ENCODE measurements around the gene RMND5A.

Gene RMND5A

DNA sequence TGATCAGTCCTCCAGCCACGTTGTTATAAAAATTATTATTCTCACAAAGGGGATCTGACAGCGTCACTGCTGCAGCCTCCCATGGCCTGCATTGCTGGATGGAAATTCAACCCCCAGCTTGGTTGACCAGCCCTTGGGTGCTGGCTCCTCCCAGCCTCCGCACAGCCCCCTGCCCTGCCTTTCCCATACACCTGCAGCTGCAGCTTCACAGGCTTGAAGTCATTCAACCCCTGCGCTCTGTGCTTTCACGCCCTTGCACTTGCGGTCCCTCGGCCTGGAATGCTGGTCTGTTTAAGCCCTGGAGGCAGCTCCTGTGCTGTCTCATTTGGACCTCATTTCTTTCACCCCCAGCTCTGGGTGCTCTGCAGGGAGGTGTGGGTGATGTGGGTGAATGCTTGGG, 71.5 kb downstream of the RMND5A start:
- DNase-seq (ENCODE audit: low spot score), result no peak

DNA sequence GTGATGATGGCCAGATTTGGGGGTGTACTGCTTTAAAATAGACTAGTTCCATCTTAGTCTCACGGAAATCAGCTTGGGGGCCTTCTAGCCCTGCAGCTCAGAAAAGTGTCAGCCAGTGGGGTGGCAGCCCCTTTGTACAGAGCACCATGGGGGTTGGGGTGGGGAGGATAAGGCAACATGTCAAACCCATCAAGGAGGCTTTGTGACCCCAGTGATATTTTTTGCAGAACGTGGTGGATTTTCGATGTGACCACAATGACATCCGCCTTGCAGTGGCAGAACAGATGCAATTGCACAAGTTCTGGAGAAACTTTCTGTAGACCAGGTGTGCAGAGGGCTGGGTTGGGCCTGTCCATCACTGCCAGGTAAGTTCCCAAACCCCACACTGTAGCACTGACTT, 73.7 kb downstream of the RMND5A start:
- DNase-seq (ENCODE audit: low spot score), result no peak

DNA sequence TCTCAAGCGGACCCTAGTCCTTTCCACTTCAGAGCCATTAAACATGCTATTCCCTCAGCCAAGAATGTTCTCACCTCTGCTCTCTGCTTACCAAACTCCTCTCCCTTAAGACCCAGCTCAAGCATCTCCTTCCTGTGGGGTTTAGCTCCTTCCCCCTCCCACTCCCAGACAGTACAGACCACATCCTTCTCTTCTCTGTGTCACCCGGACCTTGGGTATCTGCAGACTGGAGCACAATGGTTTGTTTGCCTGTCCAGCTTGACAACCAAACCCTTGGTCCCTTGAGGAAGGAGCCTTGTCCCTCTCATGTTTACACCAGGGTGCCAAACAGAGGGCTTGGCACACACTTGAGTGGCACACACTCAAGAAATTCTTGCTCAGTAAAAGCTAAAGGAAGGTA, 74.8 kb downstream of the RMND5A start:
- DNase-seq (ENCODE audit: low spot score), result no peak

DNA sequence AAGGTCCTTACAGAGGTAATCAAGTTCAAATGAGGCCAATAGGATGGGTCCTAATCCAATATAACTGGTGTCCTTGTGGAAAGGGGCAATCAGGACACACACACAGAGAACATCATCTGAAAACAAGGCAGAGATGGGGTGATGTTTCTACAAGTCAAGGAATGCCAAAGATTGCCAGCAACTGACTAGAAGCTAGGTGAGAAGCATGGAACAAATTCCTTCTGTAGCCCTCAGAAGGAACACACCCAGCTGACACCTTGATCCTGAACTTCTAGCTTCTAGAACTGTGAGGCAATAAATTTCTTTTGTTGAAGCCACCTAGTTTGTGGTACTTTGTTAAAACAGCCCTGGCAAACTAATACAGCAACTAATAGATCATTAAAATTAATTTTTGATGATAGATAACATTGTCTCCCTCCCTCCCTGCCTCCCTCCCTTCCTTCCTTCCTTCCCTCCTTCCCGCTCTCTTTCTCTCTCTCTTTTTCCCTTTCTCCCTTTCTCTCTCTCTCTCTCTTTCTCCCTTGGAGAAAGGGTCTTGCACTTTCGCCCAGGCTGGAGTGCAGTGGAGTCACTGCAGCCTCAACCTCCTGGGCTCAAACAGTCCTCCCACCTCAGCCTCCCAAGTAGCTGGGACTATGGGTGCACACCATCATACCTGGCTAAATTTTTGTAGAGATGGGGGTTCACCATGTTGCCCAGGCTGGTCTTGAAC, 80.9 kb downstream of the RMND5A start:
- no peak for DNase-seq (ENCODE audit: low spot score)

DNA sequence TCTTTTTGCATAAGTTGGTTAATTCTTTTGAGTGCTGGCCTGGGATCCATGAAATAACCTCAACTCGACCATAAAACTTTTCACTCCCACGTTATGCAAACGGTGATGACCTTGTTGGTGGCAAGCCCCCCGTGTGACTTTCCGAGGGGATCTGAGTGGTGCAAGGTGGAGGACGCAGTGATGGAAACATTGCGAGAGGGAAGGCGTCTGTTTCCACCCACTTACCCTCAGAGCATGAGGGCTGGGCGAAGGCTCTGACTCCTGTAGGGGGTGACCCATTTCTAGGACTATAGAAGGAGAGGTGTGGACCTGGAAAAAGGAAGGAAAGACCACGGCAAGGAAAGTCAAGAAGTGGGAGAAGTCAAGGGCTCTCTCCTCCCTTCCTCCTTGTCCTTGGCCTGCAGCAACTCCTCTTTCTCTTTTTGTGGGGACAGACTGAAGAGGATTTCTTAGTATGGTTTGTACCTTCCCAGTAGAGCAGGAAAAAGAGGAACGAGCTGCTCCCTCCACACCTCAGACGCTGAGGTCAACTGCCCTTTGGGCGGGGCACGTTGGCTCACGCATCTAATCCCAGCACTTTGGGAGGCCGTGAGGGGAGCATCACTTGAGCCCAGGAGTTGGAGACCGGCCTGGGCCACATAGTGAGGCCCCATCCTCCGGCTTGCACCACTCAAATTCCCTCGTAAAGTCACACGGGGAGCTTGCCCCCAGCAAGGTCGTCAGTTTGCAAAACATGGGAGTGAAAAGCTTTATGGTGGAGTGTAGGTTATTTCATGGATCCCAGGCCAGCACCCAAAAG, 86.2 kb downstream of the RMND5A start:
- no peak for DNase-seq (ENCODE audit: low spot score)

DNA sequence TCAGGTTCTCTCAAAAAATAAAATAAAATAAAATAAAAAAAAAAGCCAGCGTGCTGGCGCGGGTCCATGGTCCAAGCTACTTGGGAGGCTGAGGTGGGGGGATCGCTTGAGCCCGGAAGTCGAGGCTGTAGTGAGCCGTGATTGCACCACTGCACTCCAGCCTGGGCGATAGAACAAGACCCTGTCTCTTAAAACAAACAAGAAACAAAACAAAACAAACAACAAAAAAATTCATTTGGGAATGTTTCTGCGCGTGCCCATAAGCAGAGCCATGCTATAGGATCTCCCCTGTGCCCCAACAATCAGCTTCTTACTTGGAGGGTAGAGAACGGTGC, 87.0 kb downstream of the RMND5A start:
- DNase-seq (ENCODE audit: low spot score), result no peak

DNA sequence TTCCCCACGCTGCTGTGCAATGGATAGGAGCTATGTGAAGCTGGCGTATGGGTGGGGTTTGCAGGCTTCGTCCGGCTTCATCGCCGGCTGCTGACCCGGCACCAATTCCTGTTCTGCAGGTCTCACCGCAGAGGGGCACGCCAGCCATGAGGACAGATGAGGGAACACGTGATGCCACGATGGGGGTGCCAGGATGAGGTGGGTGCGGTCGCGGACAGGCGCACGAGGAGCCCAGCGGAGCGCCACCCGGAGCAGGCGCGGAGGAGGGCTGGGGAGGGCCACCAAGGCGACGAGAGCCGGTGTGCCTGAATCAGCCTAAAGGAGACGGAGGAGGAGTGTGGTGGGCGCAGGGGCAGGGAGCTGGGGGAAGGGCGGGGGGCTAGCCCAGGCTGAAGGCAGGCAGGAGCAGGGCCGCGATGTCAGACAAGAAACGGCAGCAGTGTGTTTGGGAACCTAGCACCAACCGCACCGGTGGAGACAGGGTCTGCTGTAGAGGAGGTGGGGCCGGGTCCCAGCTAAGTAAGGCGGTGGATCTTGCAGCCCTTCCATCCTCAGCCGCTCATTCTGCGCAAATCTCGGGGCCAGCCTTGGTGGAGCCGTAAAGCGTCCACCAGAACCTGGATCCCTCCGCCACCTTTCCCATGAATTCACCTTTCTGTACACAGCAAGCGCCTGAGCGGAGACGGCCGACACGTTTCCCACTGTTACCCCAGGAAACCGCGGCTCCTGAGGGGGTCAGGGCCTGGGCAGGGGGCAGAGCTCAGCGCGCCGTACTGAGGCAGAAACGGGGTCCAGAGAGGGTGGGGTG, 87.6 kb downstream of the RMND5A start:
- peak; percentile 74 for DNase-seq (ENCODE audit: low spot score)

DNA sequence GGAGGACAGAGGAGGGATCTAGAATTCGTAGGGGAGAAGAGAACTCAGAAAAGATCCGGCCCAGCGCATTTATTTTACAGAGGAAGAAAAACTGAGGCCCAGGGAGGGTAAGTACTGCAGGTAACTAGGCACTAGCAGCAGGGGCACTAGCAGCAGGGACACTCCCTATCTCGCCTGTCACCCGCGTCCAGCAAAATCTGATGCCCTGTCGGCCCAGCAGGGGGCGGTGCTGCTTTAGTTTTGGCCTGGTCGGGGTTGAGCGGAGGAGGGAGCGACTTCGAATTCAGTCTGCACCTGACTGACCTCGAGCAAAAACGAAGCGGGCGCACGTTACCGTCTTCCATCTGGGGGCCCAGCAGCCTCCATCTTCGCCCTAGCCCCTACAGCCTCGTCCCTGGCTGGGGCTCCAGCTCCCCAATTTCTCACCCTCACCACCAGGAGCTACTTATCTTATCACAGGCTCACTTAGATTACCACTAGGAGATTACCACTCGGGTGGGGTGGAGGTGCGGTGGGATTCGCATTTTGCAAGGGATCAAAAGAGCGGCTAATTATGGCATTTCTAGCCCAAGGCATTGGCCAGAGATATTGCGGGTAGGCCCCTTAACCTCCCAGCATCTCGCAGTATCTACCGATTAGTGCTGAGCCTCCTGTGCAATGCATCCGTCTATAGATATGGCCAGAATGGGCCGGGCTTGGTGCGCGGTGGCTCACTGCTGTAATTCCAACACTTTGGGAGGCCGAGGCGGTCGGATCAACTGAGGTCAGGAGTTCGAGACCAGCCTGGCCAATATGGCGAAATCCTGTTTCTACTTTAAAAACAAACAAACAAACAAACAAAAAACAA, 88.4 kb downstream of the RMND5A start:
- DNase-seq (ENCODE audit: low spot score), result peak; percentile 95

DNA sequence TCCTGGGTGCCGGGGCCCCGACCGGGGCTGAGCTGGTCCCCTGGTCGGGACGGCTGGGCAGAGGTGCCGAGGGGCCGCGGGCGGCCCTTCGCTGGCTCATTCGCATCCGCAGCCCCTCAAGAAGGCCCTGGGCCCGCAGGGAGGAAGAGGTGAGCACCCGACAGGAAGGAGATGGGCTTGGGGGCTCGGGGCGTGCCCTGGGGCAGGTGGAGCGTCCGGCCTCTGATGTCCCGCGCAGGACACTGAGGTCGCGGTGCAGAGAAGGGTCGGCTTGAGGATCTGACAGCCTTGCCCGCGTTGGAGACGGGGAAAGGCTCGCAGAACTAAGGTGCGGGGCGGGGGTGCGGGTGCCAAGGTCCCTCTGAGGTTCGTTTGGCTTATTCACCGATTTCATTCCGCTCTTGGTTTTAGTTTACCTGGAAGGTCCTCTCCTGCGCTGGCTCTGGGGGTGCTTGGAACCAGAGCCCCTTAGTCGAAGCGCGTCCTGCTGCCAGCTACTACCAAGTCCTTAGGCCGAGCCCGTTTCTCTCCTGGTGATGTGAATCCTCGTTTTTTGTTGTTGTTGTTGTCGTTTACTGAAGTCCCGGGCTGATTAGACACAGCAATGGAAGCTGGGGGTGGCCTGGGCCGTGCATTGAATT, 89.5 kb downstream of the RMND5A start:
- DNase-seq (ENCODE audit: low spot score), result no peak

DNA sequence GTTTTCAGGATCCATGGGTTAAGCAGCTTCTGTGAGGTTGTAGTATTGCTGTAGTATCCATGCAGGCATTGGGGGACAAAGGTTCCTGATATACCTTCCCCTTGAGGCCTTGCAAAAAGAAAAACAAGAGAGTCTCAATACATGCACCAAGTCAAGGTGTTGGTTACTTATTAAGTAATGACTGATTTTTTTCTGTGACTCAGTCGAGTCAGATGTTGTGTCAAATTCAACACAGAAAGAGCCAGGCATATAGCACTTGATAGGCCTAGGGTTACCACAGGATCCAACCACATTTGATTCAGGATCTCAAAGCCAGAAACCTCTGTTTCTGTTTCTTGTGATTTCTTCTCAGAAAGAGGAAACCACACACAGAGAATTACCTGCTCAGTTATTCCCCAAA, 95.5 kb downstream of the RMND5A start:
- DNase-seq (ENCODE audit: low spot score), result no peak

DNA sequence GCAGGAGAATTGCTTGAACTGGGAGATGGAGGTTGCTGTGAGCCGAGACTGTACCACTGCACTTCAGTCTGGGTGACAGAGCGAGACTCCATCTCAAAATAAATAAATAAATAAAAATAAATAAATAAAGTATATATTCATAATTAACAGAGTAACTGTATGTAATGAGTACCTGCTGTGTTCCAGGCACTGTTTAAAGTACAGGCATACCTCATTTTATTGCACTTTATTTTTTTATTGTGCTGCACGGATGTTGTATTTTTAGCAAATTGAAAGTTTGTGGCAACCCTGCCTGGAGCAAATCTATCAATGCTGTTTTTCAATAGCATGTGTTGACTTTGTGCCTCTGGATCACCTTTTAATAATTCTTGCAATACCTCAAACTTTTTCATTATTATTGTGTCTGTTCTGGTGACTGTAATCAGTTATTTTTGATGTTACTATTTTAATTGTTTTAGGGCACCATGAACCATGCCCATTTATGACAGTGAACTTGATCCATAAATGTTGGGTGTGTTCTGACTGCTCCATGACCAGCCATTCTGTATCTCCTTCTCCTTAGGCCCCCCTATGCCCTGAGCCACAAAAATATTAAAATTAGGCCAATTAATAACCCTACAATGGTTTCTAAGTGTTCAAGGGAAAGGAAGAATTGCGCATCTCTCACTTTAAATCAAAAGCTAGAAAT, 98.2 kb downstream of the RMND5A start:
- no peak for DNase-seq (ENCODE audit: low spot score)

DNA sequence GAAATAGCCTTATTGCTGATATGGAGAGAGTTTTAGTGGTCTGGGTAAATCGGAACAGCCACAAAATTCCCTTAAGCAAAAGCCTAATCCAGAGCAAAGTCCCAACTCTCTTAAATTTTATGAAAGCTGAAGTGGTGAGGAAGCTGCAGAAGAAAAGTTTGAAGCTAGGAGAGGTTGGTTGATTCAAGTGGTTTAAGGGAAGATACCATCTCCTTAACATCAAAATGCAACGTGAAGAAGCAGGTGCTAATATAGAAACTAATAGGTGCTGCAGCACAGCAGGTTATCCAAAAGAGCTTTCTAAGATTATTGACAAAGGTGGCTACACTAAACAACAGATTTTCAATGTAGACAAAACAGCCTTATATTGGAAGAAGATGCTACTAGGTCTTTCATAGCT, 98.9 kb downstream of the RMND5A start:
- no peak for DNase-seq (ENCODE audit: low spot score)

DNA sequence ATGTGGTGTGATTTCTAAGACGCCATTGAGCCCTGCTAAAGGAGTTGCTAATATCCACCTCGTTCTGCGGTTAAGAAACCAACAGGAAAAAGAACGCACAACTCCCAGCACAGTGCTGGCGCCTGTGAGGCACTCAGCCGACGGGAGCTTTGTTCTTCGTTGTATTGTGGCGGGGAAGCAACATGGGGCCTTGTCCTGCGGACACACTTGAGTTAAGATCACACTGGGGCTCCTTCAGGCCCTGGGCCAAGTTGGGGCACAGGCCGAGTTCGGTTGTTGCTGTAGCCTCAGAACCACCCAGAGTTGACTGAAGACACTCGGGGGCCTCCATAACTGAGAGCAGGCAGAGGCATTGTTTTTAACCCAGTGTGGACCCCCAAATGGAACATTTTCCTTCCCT, 101.2 kb downstream of the RMND5A start:
- no peak for DNase-seq (ENCODE audit: low spot score)

DNA sequence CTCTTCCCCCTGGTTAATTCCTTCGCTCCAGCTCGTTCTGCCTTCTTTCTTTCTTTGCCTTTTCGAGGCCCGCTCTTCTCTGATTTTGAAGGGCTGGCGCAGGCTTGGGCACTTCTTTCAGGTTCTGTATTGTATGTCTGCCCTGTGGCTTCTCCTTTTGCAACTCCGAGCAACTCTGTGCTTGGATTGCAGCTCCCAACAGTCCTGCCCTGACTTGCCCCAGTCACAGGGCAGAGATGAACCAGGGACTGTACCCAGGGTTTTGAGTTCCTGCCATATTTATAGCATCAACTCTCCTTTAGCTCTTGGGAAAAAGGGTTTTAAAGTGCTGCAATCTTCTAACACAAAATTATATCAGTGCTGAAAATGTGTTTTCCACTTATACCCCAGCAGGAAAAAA, 101.8 kb downstream of the RMND5A start:
- DNase-seq (ENCODE audit: low spot score), result no peak

DNA sequence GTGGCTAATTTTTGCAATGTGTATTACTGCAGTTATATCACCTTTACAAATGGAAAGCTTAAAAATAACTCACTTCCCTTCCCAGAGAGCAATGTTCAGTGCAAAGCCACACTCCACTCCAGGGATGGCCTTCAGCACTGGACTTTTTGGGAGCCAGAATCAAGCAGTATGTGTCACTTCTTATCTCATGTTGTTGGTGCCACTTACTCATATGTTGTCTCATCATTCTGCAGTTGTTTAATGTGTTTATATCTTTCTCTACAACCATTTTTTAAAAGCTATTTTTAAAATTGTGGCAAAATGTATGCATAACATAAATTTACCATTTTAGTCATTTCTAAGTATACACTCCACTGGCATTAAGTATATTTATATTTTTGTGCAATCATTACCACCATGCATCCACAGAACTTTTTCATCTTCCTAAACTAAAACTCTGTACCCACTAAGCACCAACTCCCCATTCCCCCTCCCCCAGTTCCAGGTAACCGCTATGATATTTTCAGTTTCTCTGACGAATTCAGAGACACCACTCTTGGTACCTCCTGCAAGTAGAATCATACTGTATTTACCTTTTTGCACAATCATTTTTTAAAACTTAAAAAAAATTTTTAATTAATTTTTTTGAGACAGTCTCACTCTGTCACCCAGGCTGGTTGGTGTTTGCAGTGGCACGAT, 102.7 kb downstream of the RMND5A start:
- no peak for DNase-seq (ENCODE audit: low spot score)

DNA sequence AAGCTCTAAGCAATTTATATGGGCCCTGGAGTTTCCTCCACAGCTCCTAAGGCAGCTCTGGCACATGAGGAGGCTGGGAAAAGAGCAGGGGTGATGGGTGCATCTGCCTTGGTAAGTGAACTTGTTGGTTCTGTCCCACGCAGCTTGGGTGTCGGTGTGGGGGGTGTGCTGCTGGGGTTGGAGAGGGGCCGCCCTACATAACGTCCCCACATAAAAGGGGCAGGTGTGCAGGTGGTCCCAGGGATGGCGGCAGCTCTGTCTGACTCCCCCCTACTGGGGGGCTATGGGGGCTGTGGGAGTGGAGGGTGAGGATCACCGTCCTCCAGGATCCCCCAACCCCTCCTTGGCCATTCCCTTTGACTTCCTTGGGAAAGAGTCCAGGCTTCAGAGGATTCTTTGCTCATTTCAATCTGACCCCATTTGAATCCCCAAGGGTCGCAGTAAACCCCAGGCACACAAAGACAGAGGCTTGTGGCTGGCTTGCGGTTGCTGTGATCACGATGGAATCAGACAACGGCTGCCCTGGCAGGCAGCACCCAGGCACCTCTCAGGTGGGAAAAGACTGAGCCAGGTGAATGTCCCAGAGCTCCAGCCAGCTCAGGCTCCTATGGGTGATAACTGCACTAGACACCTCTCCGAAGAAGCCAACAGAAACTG, 105.1 kb downstream of the RMND5A start:
- no peak for DNase-seq (ENCODE audit: low spot score)

DNA sequence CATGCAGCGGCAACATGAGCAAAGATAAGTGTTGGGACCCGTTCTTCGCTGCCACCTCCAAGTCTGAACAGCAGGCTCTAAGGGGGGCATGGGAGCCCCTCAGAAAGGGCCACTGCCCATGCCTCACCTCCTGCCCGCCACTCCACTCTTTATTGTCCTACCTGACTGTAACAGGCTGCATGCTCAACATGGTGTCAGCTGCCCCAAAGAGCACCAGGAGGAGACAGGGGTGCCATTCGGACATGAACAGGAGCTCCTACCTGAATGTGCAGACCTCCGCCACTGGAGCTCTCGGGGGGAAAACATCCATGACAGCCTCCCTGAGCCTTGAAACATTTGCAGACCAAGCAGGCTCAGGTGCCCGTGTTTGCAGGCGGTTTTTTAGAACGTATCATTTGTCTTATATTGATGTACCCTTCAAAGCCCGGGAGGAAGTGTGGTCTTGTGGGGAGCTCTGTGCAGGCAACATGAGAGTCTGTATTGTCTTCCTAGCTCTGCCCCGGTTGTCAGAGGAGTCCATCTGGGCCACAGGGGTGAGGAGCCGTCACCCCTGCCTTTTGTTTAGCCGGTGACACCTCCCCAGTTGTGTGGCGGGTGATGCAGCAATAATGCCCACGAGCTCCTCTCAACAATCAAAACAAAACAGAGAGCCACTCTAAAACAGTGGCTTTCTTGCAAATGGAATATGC, 105.7 kb downstream of the RMND5A start:
- DNase-seq (ENCODE audit: low spot score), result no peak

DNA sequence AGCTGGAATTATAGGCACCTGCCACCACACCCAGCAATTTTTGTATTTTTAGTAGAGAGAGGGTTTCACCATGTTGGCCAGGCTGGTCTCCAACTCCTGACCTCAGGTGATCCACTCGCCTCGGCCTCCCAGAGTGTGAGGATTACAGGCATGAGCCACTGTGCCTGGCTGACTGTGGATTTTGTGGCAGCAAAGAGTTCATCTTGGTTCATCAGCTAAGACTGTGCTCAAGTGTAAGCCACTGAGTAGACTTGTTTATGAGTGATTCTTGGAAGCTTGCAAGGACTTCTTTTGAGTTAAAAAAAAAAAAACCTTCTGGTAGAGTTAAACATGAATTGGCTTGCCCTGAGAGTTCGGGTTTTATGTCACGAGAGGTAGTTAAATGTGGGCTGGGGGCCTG, 106.9 kb downstream of the RMND5A start:
- DNase-seq (ENCODE audit: low spot score), result no peak

Measured in ecto neural progenitor cell (in vitro differentiated cells).